ENCODE measurements around the gene HOXD3. TPM values are rescaled to one million over a fixed set of nuclear protein-coding genes. Genes with fewer than 3 reads are reported as not detected.

HOXD3 gene
- total RNA-seq, 4 donors from 2014 or later: 0.86 to 2.1 (median 1.4) TPM

DNA sequence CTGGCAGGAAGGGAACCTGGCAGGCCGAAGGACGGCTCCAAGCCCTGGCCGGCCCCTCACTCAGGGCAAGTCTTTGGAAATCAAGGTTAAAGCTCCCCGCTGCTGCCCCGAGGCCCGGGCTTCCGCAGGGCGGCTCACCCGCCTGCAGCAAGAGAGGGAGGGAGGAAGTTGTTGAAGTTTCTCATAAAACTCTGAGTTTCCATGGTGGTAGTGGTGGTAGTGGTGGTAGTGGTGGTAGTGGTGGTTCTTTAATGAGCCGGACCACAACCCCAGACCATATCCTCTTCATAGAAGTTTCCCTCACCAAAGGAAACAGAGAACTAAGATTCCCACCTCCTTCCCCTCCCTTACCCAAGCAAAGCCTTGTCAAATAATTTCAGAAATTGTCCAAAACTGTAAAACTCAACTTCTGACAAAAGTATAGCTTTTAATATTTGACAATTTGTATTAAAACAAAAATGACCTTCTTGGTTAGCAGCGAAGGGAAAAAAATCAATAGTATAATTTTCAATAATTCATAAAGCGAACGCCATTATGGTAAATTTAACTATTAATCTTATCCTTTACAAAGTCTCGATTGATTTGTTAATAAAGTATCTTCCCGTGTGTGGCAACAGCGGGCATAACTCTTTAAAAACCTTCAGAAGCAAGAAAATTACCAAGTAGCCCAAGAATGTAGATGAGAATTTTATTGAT is 42.0 kb upstream of the HOXD3 start:
- H3K27ac ChIP-seq (replicated peaks in 1 of 4): no peak overlapping the region
- TF ChIP-seq EP300 (IDR thresholded peaks at IDR 0.05) (no peak), POLR2AphosphoS5 (IDR thresholded peaks at IDR 0.05) (no peak), POLR2A (IDR thresholded peaks at IDR 0.05; ENCODE audit: low read depth) (no peak)
- TF ChIP-seq, protein P1, sequence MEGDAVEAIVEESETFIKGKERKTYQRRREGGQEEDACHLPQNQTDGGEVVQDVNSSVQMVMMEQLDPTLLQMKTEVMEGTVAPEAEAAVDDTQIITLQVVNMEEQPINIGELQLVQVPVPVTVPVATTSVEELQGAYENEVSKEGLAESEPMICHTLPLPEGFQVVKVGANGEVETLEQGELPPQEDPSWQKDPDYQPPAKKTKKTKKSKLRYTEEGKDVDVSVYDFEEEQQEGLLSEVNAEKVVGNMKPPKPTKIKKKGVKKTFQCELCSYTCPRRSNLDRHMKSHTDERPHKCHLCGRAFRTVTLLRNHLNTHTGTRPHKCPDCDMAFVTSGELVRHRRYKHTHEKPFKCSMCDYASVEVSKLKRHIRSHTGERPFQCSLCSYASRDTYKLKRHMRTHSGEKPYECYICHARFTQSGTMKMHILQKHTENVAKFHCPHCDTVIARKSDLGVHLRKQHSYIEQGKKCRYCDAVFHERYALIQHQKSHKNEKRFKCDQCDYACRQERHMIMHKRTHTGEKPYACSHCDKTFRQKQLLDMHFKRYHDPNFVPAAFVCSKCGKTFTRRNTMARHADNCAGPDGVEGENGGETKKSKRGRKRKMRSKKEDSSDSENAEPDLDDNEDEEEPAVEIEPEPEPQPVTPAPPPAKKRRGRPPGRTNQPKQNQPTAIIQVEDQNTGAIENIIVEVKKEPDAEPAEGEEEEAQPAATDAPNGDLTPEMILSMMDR (IDR thresholded peaks at IDR 0.05): no peak
- 30% methylated on average over 15 of the region's 16 CpGs for WGBS
- peaks cover 5 to 23% (median 15%) of the 10 kb centered on the region in 4 donors for H3K4me1 ChIP-seq
- H3K4me3 ChIP-seq: no peak overlapping the region
- H3K27me3 ChIP-seq: peaks cover 5 to 100% (median 93%) of the 10 kb centered on the region in 4 donors
- H3K36me3 ChIP-seq: no peaks in the 10 kb centered on the region
- H3K9me3 ChIP-seq: no peaks in the 10 kb centered on the region
- intact Hi-C loops (cut with DNase I): no loop called here
- DNase-seq (ENCODE audit: extremely low spot score): no peak

DNA sequence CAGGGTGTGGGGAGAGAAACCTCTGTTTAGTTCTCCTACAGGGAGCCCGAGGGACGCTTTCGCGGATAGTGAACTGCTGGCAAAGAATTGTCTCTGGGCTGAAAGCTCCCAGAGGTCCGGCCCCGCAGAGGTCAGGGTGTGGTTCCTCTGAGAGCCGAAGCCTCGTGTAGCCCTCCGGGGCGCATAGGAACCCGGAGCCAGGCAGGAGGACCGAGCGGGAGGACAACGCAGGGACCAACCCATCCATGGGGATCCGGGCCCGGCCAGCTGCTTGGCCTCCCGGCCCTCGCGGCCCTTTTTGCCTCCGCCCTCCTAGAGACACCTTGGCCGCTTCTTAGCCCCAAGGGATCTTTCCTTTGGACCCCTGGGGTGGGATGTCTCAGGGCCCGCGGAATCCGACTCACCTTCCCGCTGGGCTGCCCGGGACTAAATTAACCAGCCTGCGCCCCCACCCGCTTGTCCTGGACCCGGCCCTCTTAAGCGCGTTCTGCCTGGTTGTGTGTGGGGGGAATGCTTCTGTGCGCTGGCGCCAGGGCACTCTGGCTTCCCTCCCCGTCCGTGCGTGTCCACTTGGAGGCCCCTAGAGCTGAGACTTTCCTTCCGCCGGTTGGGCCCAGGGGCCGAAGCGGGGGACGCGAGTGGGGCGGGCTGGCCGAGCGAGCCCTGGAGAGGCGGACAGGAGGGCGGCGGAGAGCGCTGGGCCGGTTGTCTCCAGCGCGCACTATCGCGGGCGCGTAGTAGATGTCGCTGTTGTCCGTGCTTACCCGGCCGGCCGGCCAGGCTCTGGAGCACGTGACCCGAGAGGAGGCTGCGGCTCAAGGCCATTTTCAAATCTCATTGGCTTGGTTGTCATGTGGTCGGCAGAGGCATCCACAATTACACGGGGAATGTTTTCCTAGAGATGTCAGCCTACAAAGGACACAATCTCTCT is 41.0 kb upstream of the HOXD3 start, which contains the start of gene HOXD10:
HOXD10 (plus strand) TSS at position 896 of the 931 bp plus-strand sequence. CDS start 56 bp downstream, outside the sequence.
- 4% methylated on average over 59 of the region's 66 CpGs for WGBS
- H3K4me1 ChIP-seq: peaks cover 5 to 24% (median 14%) of the 10 kb centered on the region in 4 donors
- TF ChIP-seq POLR2A (IDR thresholded peaks at IDR 0.05; ENCODE audit: low read depth) (no peak), EP300 (IDR thresholded peaks at IDR 0.05) (no peak), POLR2AphosphoS5 (IDR thresholded peaks at IDR 0.05) (no peak)
- TF ChIP-seq, protein P1 (IDR thresholded peaks at IDR 0.05): no peak
- H3K36me3 ChIP-seq: no peaks in the 10 kb centered on the region
- DNase-seq (ENCODE audit: extremely low spot score): no peak
- H3K4me3 ChIP-seq: peak within 1 kb of the TSS in 2 of 4 donors; percentile 6 to 8
- H3K27ac ChIP-seq (replicated peaks in 1 of 4): no peak within 1 kb of the TSS
- peaks cover 5 to 100% (median 92%) of the 10 kb centered on the region in 4 donors for H3K27me3 ChIP-seq
- no peaks in the 10 kb centered on the region for H3K9me3 ChIP-seq
- intact Hi-C loops (cut with DNase I): no loop called here

DNA sequence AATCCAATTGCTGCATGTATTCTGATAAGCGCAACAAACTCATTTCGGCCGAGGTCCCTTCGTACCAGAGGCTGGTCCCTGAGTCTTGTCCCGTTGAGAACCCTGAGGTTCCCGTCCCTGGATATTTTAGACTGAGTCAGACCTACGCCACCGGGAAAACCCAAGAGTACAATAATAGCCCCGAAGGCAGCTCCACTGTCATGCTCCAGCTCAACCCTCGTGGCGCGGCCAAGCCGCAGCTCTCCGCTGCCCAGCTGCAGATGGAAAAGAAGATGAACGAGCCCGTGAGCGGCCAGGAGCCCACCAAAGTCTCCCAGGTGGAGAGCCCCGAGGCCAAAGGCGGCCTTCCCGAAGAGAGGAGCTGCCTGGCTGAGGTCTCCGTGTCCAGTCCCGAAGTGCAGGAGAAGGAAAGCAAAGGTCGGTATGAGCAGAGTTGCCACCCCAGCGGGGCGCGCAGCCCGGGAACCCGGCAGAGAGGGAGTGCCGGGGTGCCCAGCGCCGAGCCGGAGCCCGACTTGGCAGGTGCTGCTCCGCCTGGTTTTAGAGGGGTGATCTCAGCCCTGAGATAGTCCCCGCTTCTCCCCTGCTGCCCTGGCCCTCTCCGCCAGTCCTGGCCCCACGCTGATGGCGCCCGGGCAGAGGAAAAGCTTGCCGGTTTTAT is 39.8 kb upstream of the HOXD3 start:
- H3K4me3 ChIP-seq: no peak overlapping the region
- peaks cover 9 to 29% (median 16%) of the 10 kb centered on the region in 4 donors for H3K4me1 ChIP-seq
- intact Hi-C loops (cut with DNase I): no loop called here
- H3K27ac ChIP-seq (replicated peaks in 1 of 4): no peak overlapping the region
- no peak for DNase-seq (ENCODE audit: extremely low spot score)
- no peaks in the 10 kb centered on the region for H3K9me3 ChIP-seq
- H3K27me3 ChIP-seq: peaks cover 5 to 100% (median 93%) of the 10 kb centered on the region in 4 donors
- H3K36me3 ChIP-seq: no peaks in the 10 kb centered on the region
- TF ChIP-seq, protein P1 (IDR thresholded peaks at IDR 0.05): no peak
- no peak for TF ChIP-seq POLR2AphosphoS5 (IDR thresholded peaks at IDR 0.05)
- no peak for TF ChIP-seq EP300 (IDR thresholded peaks at IDR 0.05)
- no peak for TF ChIP-seq POLR2A (IDR thresholded peaks at IDR 0.05; ENCODE audit: low read depth)
- WGBS: 17% methylated on average over 32 of the region's 40 CpGs

DNA sequence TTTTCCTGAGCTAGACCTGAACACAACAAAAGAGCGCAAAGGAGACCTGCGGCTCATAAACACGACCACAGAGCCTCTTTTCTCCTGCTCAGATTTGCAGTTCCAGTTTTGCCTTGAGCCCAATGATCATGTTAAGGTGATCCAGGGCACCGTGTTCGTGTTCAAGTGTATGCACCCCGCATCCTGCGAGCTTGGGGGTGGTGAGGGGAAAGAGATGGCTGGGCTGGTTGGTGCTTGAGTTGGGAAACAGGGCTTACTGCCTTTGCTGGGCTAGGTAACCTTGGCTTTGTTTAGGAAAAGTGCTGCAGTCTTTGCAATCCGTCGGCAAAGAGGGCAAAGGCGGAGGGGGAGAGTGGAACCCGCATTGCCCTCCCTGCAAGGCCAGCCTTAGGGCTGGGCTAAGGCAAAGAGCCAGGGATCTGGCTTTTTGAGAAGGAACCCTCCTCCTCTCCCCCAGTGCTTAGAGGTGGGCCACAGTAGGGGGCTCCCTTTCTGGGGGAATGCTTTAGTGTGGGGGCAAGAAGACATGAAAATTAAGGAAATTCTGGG is 39.2 kb upstream of the HOXD3 start:
- peaks cover 10 to 100% (median 93%) of the 10 kb centered on the region in 4 donors for H3K27me3 ChIP-seq
- H3K4me3 ChIP-seq: no peak overlapping the region
- H3K36me3 ChIP-seq: no peaks in the 10 kb centered on the region
- intact Hi-C loops (cut with DNase I): no loop called here
- H3K27ac ChIP-seq (replicated peaks in 1 of 4): no peak overlapping the region
- peaks cover 15 to 31% (median 22%) of the 10 kb centered on the region in 4 donors for H3K4me1 ChIP-seq
- H3K9me3 ChIP-seq: no peaks in the 10 kb centered on the region
- no peak for DNase-seq (ENCODE audit: extremely low spot score)
- 6% methylated on average over 11 of the region's 11 CpGs for WGBS
- no peak for TF ChIP-seq EP300 (IDR thresholded peaks at IDR 0.05)
- no peak for TF ChIP-seq POLR2A (IDR thresholded peaks at IDR 0.05; ENCODE audit: low read depth)
- no peak for TF ChIP-seq POLR2AphosphoS5 (IDR thresholded peaks at IDR 0.05)
- TF ChIP-seq, protein P1 (IDR thresholded peaks at IDR 0.05): no peak
